NCI-H2171 (cell line): ENCODE data around the gene ARFRP1.

ENCODE experiments used
- DNase-seq: peaks from one replicate; lab custom pipeline; 2025; lab: John Stamatoyannopoulos, UW

ARFRP1 gene, protein sequence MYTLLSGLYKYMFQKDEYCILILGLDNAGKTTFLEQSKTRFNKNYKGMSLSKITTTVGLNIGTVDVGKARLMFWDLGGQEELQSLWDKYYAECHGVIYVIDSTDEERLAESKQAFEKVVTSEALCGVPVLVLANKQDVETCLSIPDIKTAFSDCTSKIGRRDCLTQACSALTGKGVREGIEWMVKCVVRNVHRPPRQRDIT

DNA sequence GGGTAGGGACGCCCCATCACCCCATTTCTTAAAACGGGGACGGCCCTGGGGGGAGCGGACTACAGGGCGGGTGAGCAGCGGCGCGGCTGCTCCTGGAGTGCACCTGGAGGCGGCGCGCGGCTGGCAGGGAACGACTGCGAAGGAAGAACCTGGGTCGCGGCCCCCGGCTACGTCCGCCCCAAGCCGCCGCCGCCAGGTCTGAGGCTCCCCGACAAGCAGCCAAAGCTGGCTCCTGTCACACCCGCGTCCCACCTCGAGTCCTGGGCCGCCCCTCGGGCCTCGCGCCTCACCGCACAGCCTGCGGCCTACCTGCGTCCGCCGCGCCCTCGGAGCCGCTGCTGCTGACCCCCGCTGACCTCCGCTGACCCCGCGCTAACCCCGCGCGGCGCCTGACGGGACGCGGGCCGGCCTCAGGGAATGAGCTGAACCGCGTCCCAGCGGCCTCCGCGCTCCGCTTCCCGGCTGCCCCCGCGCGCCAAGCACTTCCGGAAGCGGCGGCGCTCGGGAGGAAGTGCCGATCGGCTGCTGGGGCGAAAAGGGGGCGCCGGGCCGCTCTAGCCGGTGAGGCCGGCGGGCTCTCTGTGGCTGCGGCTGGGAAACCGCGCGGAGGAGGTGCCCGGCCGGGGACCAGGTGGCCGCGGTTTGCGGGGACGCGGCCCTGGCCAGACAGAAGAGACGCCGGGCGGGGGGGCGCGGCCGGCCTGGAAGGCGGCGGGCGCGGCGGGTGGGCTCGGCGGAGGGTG lies at the start of gene ARFRP1, which contains the start of gene ZGPAT:
ARFRP1 (minus strand) TSS at position 419 of the 743 bp plus-strand sequence. CDS start 885 bp downstream, outside the sequence.
ZGPAT (plus strand) TSS at position 482 of the 743 bp plus-strand sequence. CDS start 542 bp downstream, outside the sequence.
- peak; percentile 88 for DNase-seq

DNA sequence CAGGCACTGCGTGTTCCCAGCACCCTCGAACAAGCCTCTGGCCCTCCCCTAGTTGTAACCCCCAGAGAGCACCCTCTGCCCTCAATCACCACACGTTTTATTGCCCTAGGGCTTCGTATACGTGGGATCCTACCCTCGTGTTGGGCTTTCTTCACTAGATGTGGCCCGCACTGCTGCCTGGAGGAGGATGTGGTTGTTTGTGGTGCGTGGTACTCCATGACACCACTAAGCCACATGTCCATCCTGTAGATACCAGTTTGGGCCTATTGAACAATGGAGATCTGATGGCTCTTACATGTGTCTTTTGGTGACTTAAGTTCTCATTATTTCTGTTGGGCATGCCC lies 48.8 kb upstream of the ARFRP1 start:
- DNase-seq: no peak

DNA sequence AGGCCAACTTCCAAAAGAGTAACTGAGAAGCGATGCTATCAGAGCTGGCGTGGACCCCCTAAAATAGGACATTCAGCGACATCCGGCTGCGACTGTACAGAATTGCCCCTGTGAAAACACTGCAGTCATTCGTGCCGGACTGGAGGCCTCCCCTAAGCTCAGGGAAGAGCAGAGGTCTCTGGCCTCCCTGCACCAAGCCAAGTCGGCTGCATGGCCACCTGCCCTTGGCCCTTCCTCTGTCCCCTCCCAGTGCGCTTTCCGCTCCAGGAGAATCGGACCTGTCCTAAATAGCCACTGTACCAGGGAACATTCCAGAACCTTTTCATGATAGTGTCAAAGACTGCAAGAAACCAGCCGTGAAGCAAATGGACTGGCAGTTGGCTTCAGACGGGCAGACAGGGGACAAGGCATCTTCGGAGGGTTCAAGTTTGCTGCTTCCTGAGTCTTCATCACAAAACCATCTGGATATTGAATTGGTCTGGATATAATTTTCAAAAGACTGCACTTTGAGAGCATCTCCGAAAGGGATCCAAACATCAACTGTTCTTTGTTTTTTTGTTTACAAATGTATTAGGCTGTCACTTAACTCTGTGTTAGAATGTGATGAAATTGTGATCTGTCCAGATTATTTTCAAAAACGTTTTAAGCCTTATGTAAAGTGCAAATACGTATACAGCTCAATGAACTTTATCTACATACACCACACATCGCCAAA lies 48.3 kb upstream of the ARFRP1 start:
- DNase-seq: no peak

DNA sequence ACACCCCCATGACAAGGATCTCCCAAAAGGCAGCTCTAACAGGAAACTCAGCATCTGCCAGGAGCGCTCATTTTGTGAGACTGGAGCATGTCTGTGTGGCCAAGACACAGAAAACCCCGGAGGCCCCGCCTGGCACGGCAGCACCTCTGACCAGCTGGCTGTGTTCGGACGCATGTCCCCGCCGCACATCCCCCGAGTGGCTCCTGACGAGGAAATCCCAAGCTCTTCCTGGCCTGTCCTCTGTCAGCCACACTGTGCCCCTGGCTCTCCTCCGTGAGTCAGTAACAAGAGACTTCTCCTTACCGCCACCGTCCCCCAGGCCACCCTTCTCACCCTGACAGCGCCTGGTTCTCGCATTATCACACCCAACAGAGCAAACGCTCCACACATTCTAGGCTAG lies 46.2 kb upstream of the ARFRP1 start:
- DNase-seq: no peak

DNA sequence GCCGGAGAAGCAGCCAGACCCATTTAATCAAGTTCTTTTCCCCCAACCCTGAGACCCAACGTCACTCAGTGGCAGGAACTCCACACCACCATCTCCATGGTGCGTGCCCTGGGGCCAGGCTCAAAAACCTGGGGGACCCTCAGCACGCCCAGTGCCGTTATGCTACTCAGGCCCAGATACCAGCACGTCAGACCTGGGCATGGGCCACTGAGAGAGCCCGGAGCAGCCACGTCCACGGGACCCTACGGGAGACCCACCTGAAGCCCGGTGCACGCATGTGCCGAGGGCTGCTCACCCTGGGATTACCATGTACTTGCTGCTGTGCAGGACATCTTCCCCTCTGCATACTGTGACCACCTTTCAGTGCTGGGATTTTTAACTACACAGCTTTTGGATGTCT lies 45.6 kb upstream of the ARFRP1 start:
- no peak for DNase-seq

DNA sequence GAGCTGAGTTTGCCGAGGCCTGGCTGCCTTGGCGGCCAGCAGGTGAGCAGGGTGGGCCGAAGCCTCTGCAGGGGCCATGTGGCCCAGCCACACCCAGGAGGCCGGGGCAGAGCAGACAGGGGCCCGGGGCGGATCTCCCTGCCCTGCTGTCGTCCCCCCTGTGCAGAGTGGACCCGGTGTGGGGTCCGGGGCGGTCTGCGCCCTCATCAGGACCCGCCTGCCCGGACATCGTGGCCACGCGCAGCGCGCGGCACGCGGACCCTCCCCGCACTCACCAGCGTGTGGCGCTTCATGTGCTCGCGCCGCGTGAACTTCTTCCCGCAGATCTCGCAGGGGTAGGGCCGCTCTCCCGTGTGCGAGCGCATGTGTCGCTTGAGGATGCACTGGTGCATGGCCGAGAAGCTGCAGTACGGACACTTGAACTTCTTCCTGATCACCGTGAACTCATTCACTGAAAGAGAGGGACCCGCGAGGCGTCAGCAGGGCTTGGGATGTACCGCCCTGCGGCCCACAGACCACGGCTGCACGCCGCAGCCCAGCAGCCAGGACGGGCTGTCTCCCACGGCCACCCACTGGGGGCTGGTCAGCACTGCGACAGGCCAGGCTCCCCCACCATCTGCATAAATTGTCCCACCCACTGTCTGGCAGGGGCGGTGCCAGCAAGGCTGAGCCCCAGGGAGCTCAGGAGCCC lies 44.8 kb upstream of the ARFRP1 start:
- no peak for DNase-seq

DNA sequence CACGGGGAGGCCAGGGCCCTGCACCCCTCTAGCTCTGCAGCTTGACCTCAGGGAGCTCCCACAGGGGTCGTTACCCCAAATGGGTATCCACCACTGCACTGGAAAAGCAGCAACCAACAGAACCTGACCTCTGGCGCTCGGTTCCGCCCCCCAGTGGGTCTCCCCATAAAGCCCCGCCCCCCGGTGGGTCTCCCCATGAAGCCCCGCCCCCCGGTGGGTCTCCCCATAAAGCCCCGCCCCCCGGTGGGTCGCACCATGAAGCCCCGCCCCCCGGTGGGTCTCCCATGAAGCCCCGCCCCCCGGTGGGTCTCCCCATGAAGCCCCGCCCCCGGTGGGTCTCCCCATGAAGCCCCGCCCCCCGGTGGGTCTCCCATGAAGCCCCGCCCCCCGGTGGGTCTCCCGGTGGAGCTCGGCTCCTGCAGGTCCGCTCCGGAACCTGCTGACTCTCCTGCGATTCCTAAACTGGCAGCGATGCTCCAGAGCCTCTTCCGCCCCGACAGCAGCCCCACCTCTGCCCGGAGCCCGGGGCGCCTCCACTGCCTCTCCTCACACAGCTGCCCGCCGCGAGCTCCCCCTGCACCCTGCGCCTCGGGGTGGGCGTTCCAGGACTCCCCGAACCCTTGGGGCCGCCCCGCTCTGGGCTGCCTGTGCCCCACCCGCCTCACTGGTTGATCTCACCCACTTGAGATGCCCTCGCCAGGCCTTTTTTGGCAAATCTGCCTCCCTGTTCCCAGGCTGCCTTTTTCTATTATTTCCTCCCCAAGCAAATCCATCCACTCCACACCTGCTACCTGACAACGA lies 43.9 kb upstream of the ARFRP1 start:
- DNase-seq: peak; percentile 37

DNA sequence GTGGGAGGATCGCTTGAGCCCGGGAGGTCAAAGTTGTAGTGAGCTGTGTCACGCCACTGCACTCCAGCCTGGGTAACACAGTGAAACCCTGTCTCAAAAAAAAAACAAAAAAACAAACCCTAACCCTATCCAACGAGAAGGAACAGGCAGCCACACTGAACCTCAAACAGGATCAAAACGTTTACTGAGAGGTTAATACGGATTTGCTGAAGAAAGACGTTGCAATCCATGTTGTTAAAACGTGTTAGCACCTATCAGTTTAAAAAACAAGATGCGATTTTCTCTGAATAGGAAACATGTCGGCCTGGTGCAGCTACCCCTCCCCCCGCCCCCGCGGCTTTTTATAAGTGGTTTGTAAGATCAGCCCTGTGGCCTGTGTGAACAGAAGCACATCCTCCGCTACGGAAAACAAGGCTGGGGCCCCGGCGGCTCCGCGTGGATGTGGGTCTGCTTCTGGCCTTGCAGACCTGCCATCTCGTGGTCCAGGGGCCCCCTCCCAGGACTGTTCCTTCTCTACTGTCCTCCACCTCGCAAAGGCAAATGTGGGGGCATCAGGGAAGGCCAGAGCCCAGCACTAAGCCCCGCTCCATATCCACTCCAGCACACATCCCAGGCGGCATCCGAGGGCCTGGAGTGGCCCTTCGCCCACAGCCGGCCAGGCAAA lies 43.2 kb upstream of the ARFRP1 start:
- no peak for DNase-seq

DNA sequence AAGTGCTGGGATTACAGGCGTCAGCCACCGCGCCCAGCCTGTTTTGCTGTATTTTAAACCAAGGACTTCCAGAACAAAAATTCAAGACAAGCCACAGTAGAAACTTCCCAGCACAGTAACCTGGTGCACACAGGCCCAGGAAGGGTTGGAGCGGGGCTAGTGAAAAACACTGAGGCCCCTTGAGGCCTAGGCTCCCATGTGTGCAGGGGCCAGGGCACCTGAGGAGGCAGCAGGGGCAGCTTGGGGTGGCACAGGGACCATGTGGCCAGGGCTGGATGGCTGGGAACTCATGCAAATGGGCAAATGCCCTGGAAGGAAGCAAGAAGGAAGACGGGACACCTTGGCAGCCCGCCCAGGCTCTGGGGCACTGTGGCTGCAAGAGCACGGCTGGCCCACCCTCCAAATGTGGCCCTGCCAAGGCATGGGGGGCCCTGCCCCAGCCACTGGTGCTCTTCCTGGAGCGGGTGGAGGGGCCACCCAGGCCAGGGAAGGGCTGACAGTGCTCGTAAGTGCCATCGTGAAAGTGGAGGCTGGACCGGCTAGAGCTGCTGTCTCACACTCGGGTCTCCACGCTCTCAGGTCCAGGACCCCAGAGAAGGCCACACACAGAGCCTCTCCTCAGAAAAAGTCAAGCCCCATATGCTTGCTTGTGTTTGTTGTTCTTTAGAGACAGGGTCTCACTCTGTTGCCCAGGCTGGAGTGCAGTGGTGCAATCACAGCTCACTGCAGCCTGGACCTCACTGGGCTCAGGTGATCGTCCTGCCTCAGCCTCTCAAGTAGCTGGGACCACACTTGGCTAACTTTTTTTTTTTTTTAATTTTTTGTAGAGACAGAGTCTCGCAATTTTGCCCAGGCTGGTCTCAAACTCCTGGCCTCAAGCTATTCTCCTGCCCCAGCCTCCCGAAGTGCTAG lies 42.1 kb upstream of the ARFRP1 start:
- DNase-seq: no peak

DNA sequence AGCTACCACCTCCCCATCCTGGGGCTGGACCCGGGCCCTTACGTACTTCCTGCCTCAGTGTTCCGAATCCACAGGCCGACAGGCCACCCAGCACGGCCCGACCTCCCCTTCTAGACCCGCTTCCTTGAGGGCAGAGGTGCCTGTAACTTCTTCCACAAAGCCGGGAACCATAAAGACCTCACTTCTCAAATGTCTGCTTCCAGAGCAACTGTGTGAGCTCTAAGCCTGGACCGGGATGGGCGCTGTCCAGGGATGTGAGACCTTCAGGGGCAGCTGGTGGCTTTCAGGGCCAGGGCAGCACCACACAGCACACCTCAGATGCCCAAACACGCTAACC lies 41.1 kb upstream of the ARFRP1 start:
- no peak for DNase-seq

DNA sequence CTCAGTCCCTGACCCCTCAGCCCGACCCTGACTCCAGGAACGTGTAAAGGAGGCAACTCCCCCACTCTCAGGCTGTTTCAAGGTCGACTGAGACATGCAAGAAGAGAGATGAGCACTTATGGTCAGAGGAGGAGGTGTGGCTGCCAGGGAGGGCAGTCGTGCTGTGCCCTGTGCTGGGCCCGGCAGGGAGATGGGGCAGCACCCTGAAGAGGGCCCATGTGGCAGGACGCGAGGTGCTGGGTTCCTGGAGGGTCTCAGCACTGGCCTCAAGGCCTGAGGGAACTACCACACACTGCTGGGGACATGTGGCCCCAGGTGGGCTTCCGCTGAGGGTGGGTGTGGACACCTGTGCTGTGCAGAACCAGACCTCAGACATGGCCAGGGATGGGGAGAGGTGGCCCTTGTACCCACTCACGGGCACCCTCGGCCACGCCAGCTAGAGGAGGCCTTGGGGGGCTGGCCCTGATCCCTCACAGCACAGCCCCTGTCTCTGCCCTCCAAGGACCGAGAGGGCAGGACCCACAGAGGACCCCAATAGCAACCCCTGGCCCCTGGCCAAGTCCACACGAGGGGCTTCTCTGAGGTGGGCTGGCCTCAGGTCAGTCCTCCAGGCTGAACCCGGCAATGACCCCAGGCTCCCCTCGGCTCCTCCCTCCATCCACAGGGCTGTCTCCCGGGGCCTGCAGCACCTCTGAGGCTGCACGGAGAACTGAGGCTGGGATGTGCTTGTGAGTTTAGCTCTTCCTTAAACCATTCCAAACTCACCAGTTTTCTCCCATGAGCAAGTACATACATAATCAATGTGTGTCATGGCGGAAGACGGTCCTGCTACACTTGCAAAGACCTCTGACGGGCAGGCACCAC lies 40.5 kb upstream of the ARFRP1 start:
- DNase-seq: no peak

DNA sequence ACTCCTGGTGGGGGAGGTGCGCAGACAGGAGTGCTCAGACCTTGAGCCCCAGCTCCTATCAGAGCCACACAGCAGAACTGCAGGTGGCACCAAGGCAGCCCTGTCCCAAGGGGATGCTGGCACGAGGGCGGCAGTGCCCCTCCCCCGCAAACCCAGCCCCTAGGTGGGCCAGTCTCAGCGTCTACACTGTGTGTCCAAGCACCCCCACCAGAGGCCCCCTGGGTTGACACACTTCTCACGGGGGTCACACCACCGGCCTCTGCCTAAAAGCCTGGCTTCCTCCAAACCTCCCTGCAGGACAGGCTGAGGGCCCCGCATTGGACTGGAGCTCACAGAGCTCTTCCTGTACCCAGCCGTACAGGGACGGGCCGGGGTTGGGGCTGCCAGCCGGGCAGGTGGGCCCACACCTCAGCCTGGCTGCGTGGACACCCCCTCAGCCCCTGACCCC lies 39.9 kb upstream of the ARFRP1 start:
- no peak for DNase-seq

DNA sequence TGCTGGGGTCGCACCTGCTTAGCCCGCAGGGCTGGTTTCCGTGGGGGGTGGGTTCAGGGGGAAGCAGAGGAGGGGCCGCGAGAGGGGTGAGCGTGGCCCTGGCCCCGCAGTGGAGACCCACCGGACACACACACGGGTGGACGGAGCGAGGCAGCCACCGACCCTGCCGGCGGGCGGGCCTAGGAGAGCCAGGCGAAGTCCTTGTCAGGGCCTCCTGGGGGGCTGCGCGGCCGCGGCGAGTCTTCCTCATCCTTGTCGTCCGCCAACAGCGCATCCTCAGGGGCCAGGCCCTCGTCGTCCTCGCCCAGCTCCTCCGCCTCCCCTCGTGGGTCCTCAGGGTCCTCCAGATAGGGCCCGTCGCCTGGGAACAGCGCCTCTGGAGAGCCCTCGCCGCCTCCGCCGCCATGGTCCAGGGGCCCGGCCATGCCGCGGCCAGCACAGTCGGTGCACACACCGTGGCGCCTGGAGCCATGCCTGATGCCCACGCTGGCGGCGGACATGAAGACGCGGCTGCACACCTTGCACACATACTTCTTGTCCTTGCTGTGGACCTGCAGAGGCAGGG lies 39.1 kb upstream of the ARFRP1 start:
- no peak for DNase-seq

DNA sequence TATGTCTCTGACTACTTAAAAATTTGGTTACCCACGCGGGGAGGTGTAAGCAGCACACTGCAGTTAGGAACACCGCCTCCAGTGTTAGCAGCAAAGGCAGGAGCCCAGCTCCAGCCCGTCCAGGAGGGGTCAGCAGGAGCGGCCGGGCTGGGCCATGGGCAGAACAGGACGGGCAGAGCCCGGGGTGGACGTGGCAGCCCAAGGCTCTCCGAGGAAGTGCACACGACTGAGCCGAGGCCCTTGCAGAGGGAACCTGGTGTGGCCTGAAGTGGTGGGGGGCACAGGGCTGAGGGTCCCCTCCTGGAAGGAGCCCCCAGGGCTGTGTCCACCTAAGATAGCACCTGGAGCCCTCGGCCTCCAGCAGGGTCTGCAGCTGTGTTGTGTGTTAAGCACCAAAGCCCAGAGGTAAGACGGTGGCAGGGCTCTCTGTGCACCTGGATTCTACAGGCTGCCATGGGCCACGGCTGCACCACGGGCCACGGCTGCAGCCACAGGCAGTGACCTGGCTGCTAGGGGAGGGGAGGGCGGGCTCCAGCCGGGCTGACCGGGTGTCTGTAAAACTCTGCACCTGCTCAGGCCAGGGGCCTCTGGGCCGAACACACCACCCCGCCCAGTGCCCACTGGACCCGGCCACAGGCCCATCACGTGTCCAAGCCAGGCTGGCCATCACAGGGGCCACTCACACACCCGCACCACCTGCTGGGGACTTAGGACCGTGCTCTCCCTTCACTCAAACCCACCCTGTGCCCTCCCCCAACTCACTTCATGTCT lies 38.4 kb upstream of the ARFRP1 start:
- DNase-seq: no peak

DNA sequence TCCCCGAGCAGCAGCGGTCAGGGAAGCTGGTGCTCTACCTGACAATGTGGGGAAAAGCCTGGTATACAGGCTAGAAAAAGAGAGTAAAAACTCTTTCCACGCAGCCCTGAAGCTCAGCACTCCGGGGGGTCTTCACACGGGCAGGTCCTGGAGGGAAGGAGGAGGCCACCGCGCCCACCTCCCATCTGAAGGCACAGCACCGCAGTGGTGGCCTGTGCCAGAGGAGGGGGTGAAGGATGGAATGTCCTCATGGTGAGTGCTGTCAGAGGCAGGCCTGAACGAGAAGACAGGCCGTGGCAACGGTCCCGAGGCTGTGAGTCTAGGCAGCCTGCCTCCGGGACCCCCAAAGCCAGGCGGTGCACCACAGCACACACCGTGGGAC lies 37.6 kb upstream of the ARFRP1 start:
- DNase-seq: no peak

DNA sequence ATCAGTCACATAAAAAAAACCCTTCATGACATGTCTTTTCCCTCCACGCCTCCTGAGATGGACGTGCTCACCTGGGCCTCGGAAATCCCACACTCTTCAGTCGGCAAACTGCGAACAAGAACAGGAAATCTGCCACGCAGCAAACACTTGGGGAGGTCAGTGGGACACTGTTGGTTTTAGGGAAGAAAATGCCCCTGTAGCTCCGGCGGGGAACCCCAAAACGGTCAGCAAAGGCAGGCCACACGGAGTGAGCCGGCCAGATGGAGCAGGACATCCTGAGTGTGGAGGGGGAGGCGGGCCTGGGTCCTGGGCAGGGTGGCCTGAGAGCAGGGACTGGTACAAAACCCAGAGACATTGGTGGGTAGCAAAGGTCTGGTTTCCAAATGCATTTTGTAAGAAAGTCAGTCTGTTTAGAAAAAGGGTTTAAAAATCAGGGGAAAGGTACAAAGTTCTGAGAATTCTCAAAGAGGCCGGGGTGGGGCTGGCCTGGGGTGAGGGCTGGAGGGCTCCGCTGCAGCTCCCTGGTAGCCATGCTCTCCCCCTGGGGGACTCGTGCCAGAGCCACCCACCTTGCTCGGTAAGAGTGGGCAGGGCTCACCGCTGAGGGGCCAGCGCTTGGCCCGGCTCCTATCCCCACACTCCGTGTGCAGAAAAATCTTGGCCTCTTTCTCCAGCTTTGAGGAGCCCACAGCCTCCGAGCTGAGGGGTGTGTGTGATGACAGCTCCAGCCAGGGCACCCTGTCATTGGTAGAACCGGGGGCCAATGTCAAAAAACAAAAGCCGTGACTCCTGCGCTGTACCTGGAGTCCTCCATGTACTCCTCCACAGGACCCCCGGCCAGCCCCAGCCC lies 37.0 kb upstream of the ARFRP1 start:
- no peak for DNase-seq

DNA sequence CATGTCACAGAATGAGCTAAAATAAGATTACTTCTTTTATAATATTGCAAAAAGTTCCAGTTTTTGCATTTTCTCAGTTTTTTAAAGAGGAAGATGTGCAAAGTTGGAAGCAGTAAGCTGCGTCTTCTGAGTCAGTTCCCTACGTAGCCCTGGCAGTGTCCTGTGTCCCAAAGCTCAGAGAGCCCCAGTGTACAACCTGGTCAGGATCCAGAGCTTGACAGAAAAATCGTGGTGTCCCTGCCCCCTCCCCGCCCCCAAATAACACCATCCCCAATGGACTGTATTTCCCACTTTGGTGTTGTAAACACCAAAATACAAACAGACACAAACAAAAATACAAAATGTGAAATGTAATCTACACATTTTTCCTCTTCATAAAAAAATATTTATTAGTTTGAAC lies 36.4 kb upstream of the ARFRP1 start:
- DNase-seq: no peak
